Upper lobe of left lung (tissue), 4 donors: Measurements from ENCODE around the gene REXO4.

Experiments
- CTCF ChIP-seq, 6 experiments: fragments of 450-650 bp in 4 of 6; fragments of 200-600 bp in 2 of 6; sonication (generic) in 2 of 6; IDR thresholded peaks; one replicate each; pipeline ENCODE4 v1.5.1; 2016 to 2019; ENCODE audit warnings: antibody characterized with exemption in 6 of 6
- POLR2A ChIP-seq, 4 donors: fragments of 450-650 bp; IDR thresholded peaks; one replicate each; pipeline ENCODE4 v1.5.1; 2016 to 2017; ENCODE audit warnings: antibody characterized with exemption in 4 of 4, mild to moderate bottlenecking in 2 of 4

- TF ChIP-seq CTCF (IDR thresholded peaks at IDR 0.05) (no peak), POLR2A (IDR thresholded peaks at IDR 0.05) (no peak)
Observed at GRCh38 chr9:133424187-133424586, 6.4 kb upstream of the REXO4 start.
